SU-DHL-6 (cell line): ENCODE results near the gene TNFAIP8L2.

Experiments
- H2AFZ ChIP-seq: fragments of 200-600 bp; sonication (generic); 2 replicates; pipeline ENCODE4 v1.6.1; 2014; ENCODE audit warnings: low read depth, mild to moderate bottlenecking, moderate library complexity, mixed read lengths, antibody characterized with exemption, low read length; ENCODE audit not compliant: severe bottlenecking
- H3F3A ChIP-seq: fragments of 200-600 bp; shearing (Covaris generic); 2 replicates; pipeline ENCODE4 v1.6.0; 2016; ENCODE audit warnings: antibody characterized with exemption, mild to moderate bottlenecking; ENCODE audit not compliant: insufficient read depth
- H3K27ac ChIP-seq: fragments of 200-600 bp; sonication (generic); 2 replicates; pipeline ENCODE4 v1.5.1; 2016; ENCODE audit warnings: low read depth, mild to moderate bottlenecking, low read length, moderate library complexity, mixed read lengths
- H3K27me3 ChIP-seq: fragments of 200-600 bp; sonication (generic), shearing (Covaris generic); 2 replicates; pipeline ENCODE4 v1.6.0; 2014; ENCODE audit warnings: mild to moderate bottlenecking, low read length
- H3K36me3 ChIP-seq: fragments of 200-600 bp; sonication (generic); 2 replicates; pipeline ENCODE4 v1.6.1; 2014; ENCODE audit warnings: mild to moderate bottlenecking, low read length, mixed read lengths
- H3K4me2 ChIP-seq: fragments of 300-600, 200-600 bp; shearing (Covaris generic), sonication (generic); 2 replicates; pipeline ENCODE4 v1.6.0; 2014; ENCODE audit warnings: low read length, low read depth, mild to moderate bottlenecking; ENCODE audit not compliant: poor library complexity, severe bottlenecking
- H3K4me3 ChIP-seq: fragments of 200-600 bp; sonication (generic); 2 replicates; pipeline ENCODE4 v1.5.1; 2014; ENCODE audit warnings: antibody characterized with exemption, low read length, mild to moderate bottlenecking, mixed read lengths; ENCODE audit not compliant: insufficient read depth, poor library complexity, severe bottlenecking
- H3K79me2 ChIP-seq: fragments of 200-600 bp; sonication (generic); 2 replicates; pipeline ENCODE4 v1.6.1; 2014; ENCODE audit warnings: mild to moderate bottlenecking, low read length, moderate library complexity; ENCODE audit not compliant: insufficient read depth
- H3K9ac ChIP-seq: fragments of 200-600 bp; sonication (generic); 2 replicates; pipeline ENCODE4 v1.7.0; 2014; ENCODE audit warnings: mild to moderate bottlenecking, low read length
- H3K9me2 ChIP-seq: fragments of 200-600 bp; sonication (generic); replicated peaks from 2 replicates; pipeline ENCODE4 v1.6.1; 2014; ENCODE audit warnings: low read length; ENCODE audit not compliant: insufficient read depth
- H3K9me3 ChIP-seq: fragments of 200-600 bp; sonication (generic); 2 replicates; pipeline ENCODE4 v1.6.1; 2014; ENCODE audit warnings: low read length, mixed read lengths; ENCODE audit not compliant: insufficient read depth
- H4K20me1 ChIP-seq: fragments of 200-600 bp; sonication (generic); 2 replicates; pipeline ENCODE4 v1.6.1; 2014; ENCODE audit warnings: low read depth, mild to moderate bottlenecking, antibody characterized with exemption, low read length, moderate library complexity, mixed read lengths
- EZH2phosphoT487 ChIP-seq: fragments of 200-600 bp; sonication (generic), shearing (Covaris generic); conservative IDR thresholded peaks from 2 replicates; pipeline ENCODE4 v1.6.1; 2018; ENCODE audit warnings: mild to moderate bottlenecking, antibody characterized with exemption, low read length, moderate library complexity, mixed read lengths
- TF ChIP-seq, protein P1 (sequence below): fragments of 200-600 bp; sonication (generic); IDR thresholded peaks from one replicate; pipeline ENCODE4 v1.5.1; 2017; ENCODE audit warnings: antibody characterized with exemption, mild to moderate bottlenecking, low read length, moderate library complexity; ENCODE audit not compliant: insufficient read depth, poor library complexity, severe bottlenecking

TNFAIP8L2 gene

DNA sequence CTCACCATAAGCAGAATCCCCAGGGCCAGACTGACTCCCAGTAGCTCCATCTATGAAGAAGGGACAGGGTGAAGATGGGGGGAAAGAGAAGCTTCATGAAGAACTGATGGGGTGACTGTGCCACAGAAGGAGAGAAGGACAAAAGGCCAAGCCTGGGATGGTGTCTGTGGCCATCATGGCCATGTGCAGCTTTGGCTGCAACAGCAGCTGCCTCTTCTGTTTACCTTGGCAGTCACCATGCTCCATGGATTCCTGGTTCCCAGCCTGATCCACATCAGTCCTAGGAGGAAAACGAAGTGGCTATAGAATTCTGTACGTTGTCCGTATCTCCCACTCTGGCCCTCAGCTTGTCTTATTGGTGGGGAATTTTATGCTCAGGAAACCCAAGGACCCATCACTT, 22.1 kb upstream of the TNFAIP8L2 start:
- Histone ChIP-seq H3K9me2 (no peaks in the 10 kb centered on the region), H3K9ac (no peak overlapping the region), H3K27me3 (no peaks in the 10 kb centered on the region), H3K4me2 (no peak overlapping the region), H2AFZ (no peak overlapping the region), H3K36me3 (no peaks in the 10 kb centered on the region), H3K9me3 (no peaks in the 10 kb centered on the region), H4K20me1 (no peaks in the 10 kb centered on the region), H3F3A (no peaks in the 10 kb centered on the region), H3K4me3 (no peak overlapping the region), H3K79me2 (no peaks in the 10 kb centered on the region), H3K27ac (no peak overlapping the region)
- no peak for TF ChIP-seq EZH2phosphoT487
- TF ChIP-seq, protein P1, sequence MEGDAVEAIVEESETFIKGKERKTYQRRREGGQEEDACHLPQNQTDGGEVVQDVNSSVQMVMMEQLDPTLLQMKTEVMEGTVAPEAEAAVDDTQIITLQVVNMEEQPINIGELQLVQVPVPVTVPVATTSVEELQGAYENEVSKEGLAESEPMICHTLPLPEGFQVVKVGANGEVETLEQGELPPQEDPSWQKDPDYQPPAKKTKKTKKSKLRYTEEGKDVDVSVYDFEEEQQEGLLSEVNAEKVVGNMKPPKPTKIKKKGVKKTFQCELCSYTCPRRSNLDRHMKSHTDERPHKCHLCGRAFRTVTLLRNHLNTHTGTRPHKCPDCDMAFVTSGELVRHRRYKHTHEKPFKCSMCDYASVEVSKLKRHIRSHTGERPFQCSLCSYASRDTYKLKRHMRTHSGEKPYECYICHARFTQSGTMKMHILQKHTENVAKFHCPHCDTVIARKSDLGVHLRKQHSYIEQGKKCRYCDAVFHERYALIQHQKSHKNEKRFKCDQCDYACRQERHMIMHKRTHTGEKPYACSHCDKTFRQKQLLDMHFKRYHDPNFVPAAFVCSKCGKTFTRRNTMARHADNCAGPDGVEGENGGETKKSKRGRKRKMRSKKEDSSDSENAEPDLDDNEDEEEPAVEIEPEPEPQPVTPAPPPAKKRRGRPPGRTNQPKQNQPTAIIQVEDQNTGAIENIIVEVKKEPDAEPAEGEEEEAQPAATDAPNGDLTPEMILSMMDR: no peak

DNA sequence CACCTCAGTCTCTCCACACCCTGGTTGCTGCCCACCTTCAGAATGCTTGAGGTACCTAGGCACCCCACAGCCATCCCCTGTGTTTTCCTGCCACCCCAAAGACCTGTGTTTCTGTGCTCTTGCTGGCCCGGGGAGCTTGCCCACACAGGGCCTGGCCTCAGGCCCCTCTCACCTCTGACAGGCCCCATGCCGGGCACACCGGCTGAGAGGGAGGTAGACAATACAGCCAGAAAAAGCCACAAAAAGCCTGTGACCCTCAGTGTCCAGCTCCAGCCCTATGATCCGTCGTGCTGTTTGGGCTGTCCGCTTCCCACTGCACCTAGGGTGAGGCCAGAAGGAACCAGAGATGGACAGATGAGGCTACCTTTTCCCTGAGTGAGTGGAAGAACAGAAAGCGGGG, 21.5 kb upstream of the TNFAIP8L2 start:
- Histone ChIP-seq H4K20me1 (no peaks in the 10 kb centered on the region), H2AFZ (no peak overlapping the region), H3K9ac (no peak overlapping the region), H3K79me2 (no peaks in the 10 kb centered on the region), H3K4me3 (no peak overlapping the region), H3K9me3 (no peaks in the 10 kb centered on the region), H3K27me3 (no peaks in the 10 kb centered on the region), H3K9me2 (no peaks in the 10 kb centered on the region), H3K36me3 (no peaks in the 10 kb centered on the region), H3K4me2 (no peak overlapping the region), H3K27ac (no peak overlapping the region), H3F3A (no peaks in the 10 kb centered on the region)
- no peak for TF ChIP-seq EZH2phosphoT487
- TF ChIP-seq, protein P1: no peak

DNA sequence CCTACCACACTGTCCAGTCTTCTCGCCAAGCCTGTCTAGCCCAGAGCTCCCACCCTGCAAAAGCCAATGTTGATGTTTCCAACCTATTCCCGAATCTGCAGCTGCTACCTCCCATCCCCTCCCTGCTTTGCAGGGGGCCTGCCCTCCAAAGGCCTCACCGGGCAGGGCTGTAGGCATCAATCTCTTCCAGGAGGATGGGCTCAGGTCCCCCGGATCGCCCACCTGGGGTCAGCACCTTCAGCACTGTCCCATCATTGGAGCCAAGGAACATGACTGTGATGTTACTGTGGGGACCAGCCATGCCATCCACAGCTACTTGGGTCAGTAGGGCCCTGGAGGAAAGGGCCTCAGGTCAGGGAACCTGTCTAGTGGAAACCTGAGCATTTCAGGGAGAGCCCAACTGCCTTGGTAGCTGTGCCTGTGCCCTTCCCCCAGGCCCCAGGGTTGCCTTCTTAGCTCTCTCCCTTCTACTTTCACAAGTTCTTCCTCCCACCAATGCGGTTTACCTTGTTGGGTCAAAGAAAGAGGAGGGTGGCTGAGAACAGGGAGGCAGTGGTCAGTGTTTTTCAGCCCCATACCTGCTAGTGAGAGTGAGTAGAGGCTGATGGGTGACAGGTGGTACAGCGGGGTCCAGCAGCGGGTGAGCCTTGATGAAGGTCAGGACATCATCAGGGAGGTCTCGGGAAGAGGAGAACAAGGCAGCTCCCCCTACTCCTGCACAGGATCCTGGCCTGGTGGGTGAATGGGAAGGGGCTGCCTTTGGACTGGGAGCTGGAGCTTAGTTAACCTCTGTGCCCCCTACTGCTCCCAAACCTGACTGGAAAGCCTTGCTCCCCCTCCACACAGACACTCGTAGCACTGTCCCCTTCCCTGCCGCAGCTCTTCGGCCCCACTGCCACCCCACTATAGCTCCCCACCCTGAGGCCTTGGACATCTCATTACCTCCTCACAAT, 20.7 kb upstream of the TNFAIP8L2 start:
- no peaks in the 10 kb centered on the region for H3K9me2 ChIP-seq
- no peaks in the 10 kb centered on the region for H3F3A ChIP-seq
- no peak overlapping the region for H3K9ac ChIP-seq
- H3K36me3 ChIP-seq: no peaks in the 10 kb centered on the region
- H3K27me3 ChIP-seq: no peaks in the 10 kb centered on the region
- TF ChIP-seq EZH2phosphoT487: no peak
- TF ChIP-seq, protein P1: no peak
- H2AFZ ChIP-seq: no peak overlapping the region
- no peak overlapping the region for H3K4me3 ChIP-seq
- H3K9me3 ChIP-seq: no peaks in the 10 kb centered on the region
- no peaks in the 10 kb centered on the region for H3K79me2 ChIP-seq
- H3K27ac ChIP-seq: no peak overlapping the region
- H3K4me2 ChIP-seq: no peak overlapping the region
- H4K20me1 ChIP-seq: no peaks in the 10 kb centered on the region
